Kidney epithelial cell (primary cell): ENCODE results near the gene KCTD7. TPM values are rescaled to one million over a fixed set of nuclear protein-coding genes. Genes with fewer than 3 reads are reported as not detected.

ENCODE experiments used
- DNase-seq: peaks from one replicate; pipeline ENCODE4 v3.0.0-alpha.2; 2010; ENCODE audit warnings: low read depth
- H3K27me3 ChIP-seq: 2 replicates; pipeline ENCODE4 v1.6.0; 2011; ENCODE audit warnings: low read length; ENCODE audit not compliant: control insufficient read depth, insufficient read depth
- H3K36me3 ChIP-seq: 2 replicates; pipeline ENCODE4 v1.5.1; 2011; ENCODE audit warnings: low read length; ENCODE audit not compliant: control insufficient read depth, insufficient read depth
- H3K4me3 ChIP-seq: 2 replicates; pipeline ENCODE4 v1.5.1; 2011; ENCODE audit warnings: low read depth, mild to moderate bottlenecking, control low read depth, low read length
- CTCF ChIP-seq: IDR thresholded peaks from 2 replicates; pipeline ENCODE4 v1.5.1; 2011; ENCODE audit warnings: mild to moderate bottlenecking, moderate library complexity, low read length, control low read depth, inconsistent platforms; ENCODE audit not compliant: insufficient read depth, poor library complexity, severe bottlenecking
- total RNA-seq: library from RNA; depleted of rRNA; stranded (reverse); fragments of >200 nt; gene quantifications from 2 replicates; pipeline ENCODE4 v1.2.3, GENCODE V29; 2015

The KCTD7 gene
- total RNA-seq, 1 donor from 2014 or later, result 9.0 TPM

GRCh38 chr7:66638309-66639099, 9.8 kb downstream of the KCTD7 start:
- H3K36me3 ChIP-seq, result peaks cover 3% of the 10 kb centered on the region
- TF ChIP-seq CTCF, result no peak
- DNase-seq, result no peak
- no peaks in the 10 kb centered on the region for H3K27me3 ChIP-seq
- no peak overlapping the region for H3K4me3 ChIP-seq

GRCh38 chr7:66639773-66640172, 11.1 kb downstream of the KCTD7 start:
- TF ChIP-seq CTCF, result no peak
- Histone ChIP-seq H3K36me3 (peaks cover 3% of the 10 kb centered on the region), H3K27me3 (no peaks in the 10 kb centered on the region), H3K4me3 (no peak overlapping the region)
- no peak for DNase-seq

GRCh38 chr7:66640802-66641525, 12.3 kb downstream of the KCTD7 start:
- H3K27me3 ChIP-seq, result no peaks in the 10 kb centered on the region

GRCh38 chr7:66641526-66641871, 12.8 kb downstream of the KCTD7 start:
- H3K4me3 ChIP-seq, result no peak overlapping the region
- H3K36me3 ChIP-seq, result peaks cover 3% of the 10 kb centered on the region
- no peak for TF ChIP-seq CTCF
- DNase-seq, result no peak
- H3K27me3 ChIP-seq, result no peaks in the 10 kb centered on the region

More at GRCh38 chr7:66640802-66641525, 12.3 kb downstream of the KCTD7 start:
- Histone ChIP-seq H3K36me3 (peaks cover 3% of the 10 kb centered on the region), H3K4me3 (no peak overlapping the region)
- no peak for DNase-seq
- no peak for TF ChIP-seq CTCF

- Histone ChIP-seq H3K27me3 (no peaks in the 10 kb centered on the region), H3K4me3 (no peak overlapping the region), H3K36me3 (peaks cover 3% of the 10 kb centered on the region)
- TF ChIP-seq CTCF, result no peak
- no peak for DNase-seq
These were observed 13.5 kb downstream of the KCTD7 start for GRCh38 chr7:66642186-66642585.

- no peaks in the 10 kb centered on the region for H3K27me3 ChIP-seq
- H3K36me3 ChIP-seq, result peaks cover 3% of the 10 kb centered on the region
- H3K4me3 ChIP-seq, result no peak overlapping the region
- DNase-seq, result no peak
- TF ChIP-seq CTCF, result no peak
These were observed 14.3 kb downstream of the KCTD7 start for GRCh38 chr7:66642932-66643331.
